Measurements from ENCODE around the gene TCAP.

Gene TCAP

DNA sequence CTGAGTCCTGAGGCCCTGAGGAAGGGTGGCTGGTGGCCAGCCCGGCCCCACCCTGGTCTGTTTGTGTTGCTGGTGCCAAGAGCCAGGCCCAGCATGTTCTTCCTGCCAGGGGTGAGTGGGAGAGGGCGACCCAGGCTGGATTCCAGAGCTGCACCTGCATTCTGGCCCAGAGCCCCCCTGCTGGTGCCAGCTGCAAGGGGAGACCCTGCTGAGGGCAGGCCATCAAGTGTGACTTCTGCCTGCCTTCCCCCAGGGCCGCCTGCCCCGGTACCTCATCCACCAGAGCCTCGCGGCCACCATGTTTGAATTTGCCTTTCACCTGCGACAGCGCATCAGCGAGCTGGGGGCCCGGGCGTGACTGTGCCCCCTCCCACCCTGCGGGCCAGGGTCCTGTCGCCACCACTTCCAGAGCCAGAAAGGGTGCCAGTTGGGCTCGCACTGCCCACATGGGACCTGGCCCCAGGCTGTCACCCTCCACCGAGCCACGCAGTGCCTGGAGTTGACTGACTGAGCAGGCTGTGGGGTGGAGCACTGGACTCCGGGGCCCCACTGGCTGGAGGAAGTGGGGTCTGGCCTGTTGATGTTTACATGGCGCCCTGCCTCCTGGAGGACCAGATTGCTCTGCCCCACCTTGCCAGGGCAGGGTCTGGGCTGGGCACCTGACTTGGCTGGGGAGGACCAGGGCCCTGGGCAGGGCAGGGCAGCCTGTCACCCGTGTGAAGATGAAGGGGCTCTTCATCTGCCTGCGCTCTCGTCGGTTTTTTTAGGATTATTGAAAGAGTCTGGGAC lies 2.4 kb upstream of the TCAP start:
- TF ChIP-seq GATA3 (IDR thresholded peaks at IDR 0.05; ENCODE audit: low read depth, low read length) (no peak), GATA2 (IDR thresholded peaks at IDR 0.05; ENCODE audit: low read depth, low read length) (no peak)

DNA sequence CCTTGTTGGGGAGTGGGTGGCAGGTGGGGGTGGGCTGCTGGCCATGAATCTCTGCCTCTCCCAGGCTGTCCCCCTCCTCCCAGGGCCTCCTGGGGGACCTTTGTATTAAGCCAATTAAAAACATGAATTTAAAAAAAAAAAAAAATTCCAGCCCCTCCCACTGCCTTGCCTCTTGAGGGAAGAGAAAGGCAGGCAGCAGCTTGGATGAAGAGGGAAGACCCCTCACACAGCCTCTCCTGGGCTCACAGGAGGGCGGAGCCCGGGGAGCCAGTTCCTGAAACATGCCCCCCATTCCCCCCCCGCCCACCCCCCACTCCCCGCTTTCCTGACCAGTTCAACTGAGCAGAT lies 1.8 kb upstream of the TCAP start:
- TF ChIP-seq GATA3 (IDR thresholded peaks at IDR 0.05; ENCODE audit: low read depth, low read length) (no peak), GATA2 (IDR thresholded peaks at IDR 0.05; ENCODE audit: low read depth, low read length) (no peak)

DNA sequence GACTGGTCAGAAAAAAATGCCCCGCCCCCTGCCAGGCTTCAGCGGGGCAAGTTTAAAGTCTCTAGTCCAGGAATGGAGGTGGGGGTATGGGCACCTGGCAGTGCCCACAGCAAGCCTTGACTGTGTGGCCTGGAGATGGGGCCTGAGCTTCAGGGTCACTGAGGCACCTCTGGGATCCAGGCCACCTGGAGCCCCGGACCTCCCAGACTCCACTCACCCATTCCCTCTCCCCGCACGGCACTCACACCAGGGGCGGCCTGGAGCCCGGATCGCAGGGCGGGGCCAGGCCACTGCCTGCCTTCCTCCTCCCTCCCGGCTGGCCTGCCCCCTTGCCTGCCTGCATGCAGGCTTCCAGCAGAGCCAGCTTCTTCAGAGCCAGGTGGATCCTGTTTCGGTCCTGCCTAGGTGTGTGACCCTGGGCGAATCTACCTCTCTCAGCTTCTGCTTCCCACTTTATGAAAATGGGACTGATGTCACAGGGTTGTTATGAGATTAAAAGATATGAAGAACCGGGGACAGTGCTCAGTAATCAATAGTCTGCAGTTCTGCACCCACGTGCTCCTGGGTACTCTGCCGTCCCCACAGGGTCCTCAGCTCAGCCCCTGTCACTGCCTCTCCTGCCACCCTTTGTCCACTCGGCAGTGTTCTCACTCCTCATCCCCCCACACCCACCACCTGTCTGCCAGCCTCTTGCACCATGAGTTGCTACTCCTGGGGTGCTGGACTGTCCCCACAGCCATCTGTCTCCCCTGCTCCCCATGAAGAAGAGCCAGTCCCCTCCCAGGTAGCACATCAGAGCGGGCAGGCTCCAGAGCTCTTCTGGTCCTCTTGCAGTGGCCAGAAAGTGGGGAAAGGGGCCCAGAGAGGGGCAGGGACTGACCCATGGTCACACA lies 1.2 kb upstream of the TCAP start:
- no peak for TF ChIP-seq GATA2 (IDR thresholded peaks at IDR 0.05; ENCODE audit: low read depth, low read length)

DNA sequence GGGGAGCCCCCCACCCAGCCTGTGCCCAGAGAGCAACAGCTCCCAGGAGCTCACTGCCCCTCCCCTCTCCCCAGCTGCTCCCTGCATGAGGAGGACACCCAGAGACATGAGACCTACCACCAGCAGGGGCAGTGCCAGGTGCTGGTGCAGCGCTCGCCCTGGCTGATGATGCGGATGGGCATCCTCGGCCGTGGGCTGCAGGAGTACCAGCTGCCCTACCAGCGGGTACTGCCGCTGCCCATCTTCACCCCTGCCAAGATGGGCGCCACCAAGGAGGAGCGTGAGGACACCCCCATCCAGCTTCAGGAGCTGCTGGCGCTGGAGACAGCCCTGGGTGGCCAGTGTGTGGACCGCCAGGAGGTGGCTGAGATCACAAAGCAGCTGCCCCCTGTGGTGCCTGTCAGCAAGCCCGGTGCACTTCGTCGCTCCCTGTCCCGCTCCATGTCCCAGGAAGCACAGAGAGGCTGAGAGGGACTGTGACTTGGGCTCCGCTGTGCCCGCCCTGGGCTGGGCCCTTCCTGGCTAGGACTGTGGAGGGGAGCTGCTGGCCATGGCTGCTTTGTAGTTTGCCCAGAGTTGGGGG lies 584 bp downstream of the TCAP start:
- TF ChIP-seq GATA3 (IDR thresholded peaks at IDR 0.05; ENCODE audit: low read depth, low read length) (no peak), GATA2 (IDR thresholded peaks at IDR 0.05; ENCODE audit: low read depth, low read length) (no peak)

DNA sequence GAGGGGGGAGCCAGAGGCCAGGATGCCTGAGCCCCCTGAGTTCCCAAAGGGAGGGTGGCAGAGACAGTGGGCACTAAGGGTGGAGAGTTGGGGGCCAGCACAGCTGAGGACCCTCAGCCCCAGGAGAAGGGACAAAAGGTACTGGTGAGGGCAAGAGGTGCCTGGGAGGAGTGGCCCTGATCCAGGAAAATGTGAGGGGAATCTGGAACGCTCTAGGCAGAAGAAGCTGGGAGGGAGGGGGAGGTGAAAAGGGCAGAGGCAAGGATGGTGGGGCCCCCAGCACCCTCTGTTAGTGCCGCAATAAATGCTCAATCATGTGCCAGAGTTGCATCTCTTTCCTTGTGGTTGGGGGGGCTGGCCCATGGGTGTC lies 1.1 kb downstream of the TCAP start:
- TF ChIP-seq GATA2 (IDR thresholded peaks at IDR 0.05; ENCODE audit: low read depth, low read length): no peak
- no peak for TF ChIP-seq GATA3 (IDR thresholded peaks at IDR 0.05; ENCODE audit: low read depth, low read length)

DNA sequence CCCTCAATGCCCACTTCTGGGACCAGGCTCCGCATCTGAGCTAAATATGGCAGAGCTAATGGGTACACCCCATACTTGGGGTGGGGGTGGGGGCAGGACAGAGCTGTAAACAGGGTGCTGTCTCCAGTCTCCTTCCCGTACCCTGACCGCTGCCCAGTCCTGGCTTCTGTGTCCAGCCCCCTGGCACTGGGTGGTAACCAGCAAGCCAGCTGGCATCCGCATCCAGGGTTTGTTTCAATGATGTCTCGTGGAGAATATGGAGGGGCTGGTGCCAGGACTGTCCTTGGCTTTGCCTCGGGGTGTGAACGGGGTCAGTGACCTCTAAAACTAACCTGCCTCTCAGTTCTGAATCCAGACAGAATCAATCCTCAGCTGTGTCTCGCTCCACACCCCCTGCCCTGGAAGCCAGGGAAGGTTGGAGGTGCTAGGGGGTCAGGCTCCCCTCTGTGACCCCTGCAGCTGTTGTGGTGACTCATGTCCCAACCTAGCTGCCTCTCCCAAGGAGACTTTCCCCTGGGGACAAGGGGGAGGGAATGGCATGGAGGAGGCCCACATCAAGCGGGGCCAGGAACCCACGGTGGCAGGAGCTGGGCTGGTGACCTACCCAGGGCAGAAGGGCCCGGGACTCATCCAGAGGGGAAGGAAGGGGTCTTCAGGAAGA lies 1.6 kb downstream of the TCAP start:
- TF ChIP-seq GATA2 (IDR thresholded peaks at IDR 0.05; ENCODE audit: low read depth, low read length) (no peak), GATA3 (IDR thresholded peaks at IDR 0.05; ENCODE audit: low read depth, low read length) (no peak)

DNA sequence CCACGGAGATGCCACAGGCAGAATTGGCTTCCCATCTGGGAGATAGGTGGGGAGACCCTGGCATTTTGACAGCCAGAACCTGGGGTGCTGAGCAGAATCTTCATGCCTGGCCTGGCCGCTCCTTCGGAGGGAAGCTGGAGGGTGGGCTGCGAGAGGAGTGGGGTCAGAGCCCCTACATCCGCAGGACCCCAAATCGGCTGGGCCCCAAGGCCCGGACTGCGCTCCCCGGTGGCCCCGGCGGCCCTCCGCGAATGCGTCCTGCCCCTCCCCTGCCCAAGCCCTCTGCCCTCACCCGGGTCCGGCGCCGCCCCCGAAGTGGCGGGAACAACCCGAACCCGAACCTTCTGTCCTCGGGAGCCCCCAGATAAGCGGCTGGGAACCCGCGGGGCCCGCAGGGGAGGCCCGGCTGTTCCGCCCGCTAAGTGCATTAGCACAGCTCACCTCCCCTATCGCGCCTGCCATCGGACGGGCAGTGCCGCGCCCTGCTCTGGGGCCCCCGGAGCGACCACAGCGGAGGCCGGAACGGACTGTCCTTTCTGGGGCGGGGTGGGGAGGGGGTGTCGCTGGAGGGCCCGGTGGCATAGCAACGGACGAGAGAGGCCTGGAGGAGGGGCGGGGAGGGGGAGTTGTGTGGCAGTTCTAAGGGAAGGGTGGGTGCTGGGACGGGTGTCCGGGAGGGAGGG lies 2.3 kb downstream of the TCAP start:
- TF ChIP-seq GATA2 (IDR thresholded peaks at IDR 0.05; ENCODE audit: low read depth, low read length) (peak; percentile 93), GATA3 (IDR thresholded peaks at IDR 0.05; ENCODE audit: low read depth, low read length) (no peak)

DNA sequence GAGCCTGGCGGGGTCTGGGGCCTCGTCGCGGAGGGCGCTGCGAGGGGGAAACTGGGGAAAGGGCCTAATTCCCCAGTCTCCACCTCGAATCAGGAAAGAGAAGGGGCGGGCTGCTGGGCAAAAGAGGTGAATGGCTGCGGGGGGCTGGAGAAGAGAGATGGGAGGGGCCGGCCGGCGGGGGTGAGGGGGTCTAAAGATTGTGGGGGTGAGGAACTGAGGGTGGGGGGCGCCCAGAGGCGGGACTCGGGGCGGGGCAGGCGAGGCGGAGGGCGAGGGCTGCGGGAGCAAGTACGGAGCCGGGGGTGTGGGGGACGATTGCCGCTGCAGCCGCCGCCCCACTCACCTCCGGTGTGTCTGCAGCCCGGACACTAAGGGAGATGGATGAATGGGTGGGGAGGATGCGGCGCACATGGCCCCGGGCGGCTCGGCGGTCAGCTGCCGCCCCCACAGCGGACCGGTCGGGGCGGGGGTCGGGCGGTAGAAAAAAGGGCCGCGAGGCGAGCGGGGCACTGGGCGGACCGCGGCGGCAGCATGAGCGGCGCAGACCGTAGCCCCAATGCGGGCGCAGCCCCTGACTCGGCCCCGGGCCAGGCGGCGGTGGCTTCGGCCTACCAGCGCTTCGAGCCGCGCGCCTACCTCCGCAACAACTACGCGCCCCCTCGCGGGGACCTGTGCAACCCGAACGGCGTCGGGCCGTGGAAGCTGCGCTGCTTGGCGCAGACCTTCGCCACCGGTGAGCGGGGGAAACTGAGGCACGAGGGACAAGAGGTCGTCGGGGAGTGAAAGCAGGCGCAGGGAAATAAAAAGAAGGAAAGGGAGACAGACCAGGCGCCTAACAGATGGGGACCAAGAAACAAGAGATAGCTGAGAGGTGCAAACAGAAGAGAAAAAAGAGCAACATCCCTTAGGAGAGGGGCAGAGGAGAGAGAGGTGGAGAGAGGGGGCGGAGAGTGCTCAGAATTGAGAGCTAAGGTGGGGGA lies 3.1 kb downstream of the TCAP start, which contains the start of gene PNMT:
Gene PNMT (plus strand): TSS at position 509 of the 980 bp plus-strand sequence. CDS start 23 bp downstream, at position 532.
- TF ChIP-seq GATA3 (IDR thresholded peaks at IDR 0.05; ENCODE audit: low read depth, low read length): no peak
- no peak for TF ChIP-seq GATA2 (IDR thresholded peaks at IDR 0.05; ENCODE audit: low read depth, low read length)

DNA sequence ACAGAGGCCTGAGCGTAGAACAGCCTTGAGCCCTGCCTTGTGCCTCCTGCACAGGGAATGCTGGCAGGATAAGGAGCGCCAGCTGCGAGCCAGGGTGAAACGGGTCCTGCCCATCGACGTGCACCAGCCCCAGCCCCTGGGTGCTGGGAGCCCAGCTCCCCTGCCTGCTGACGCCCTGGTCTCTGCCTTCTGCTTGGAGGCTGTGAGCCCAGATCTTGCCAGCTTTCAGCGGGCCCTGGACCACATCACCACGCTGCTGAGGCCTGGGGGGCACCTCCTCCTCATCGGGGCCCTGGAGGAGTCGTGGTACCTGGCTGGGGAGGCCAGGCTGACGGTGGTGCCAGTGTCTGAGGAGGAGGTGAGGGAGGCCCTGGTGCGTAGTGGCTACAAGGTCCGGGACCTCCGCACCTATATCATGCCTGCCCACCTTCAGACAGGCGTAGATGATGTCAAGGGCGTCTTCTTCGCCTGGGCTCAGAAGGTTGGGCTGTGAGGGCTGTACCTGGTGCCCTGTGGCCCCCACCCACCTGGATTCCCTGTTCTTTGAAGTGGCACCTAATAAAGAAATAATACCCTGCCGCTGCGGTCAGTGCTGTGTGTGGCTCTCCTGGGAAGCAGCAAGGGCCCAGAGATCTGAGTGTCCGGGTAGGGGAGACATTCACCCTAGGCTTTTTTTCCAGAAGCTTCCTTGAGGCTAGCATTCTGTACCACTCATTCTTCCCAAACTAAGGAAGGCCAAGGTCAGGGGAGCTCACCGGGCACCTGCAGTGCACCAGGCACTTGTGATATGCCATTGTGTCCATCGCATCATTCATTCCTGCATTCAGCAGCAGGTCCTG lies 5.0 kb downstream of the TCAP start:
- TF ChIP-seq GATA2 (IDR thresholded peaks at IDR 0.05; ENCODE audit: low read depth, low read length) (no peak), GATA3 (IDR thresholded peaks at IDR 0.05; ENCODE audit: low read depth, low read length) (no peak)

DNA sequence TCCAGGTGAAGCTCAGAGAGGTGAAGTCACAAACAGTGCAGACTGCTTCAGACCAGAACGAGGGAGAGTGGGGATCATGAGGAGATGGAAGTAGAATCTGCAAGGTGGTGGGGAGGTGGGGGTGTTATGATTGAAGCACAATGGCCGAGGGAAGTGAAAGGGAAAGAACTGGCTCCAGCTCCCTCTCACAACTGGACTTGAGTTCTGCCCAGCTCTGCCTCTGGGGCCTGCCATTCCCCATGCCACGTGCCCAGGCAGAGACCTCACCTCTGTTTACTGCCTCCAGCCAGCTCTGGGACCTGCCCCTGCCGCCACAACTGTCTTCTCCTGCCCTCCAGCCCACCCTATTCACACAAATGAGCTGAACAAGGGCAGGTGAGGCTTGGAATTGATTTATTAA lies 5.6 kb downstream of the TCAP start:
- TF ChIP-seq GATA3 (IDR thresholded peaks at IDR 0.05; ENCODE audit: low read depth, low read length) (no peak), GATA2 (IDR thresholded peaks at IDR 0.05; ENCODE audit: low read depth, low read length) (no peak)

DNA sequence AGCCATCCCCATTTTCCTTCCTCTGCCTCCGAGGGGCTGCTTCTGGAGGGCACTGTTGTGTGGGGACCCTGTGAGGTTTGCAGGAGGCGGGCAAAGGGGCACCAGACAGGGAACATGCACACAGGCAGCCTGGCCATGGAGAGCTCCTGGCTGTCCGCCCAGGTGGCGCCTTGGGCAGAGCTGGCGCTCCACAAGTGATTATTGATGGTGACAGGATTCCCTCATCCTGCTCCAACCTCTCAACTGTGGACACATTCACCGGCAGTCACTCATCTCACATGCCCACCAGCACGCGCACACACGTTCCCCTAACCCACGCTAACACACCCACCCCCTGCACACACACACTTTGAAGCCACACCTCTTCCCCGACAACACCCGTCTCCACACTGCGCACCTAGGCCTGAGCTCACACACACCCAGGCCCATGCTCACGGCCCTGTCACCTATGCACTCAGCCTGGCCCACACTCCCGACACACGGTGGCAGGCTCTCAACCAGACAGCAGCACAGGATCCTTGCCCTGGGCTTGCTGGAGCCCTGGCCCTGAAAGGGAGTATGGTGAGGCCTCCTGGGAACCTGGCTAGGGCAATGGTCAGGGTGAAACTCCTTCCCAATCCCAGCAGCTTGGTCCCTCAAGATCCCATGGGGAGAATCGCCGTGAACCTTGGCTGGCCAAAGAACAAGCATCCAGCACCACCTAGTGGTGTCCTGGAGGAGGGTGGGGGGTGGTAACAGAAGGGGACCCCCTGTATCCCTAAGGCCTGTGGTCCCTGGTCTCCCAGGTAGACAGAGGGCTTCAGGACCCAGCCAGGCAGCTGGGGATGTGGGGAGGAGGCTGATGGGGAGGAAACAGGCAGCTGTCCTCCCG lies 6.7 kb downstream of the TCAP start:
- no peak for TF ChIP-seq GATA3 (IDR thresholded peaks at IDR 0.05; ENCODE audit: low read depth, low read length)
- no peak for TF ChIP-seq GATA2 (IDR thresholded peaks at IDR 0.05; ENCODE audit: low read depth, low read length)
